Measurements from ENCODE around the gene FAM13A.
"Not testable (repeated sequence)": the region's sequence is repeated elsewhere in the genome, so short reads cannot be mapped to it uniquely, and the experiment has no call there.

Gene FAM13A

GRCh38 chr4:89039730-89040338 is 17.2 kb downstream of the FAM13A start:
- no peak for DNase-seq

- DNase-seq, result no peak
Observed at GRCh38 chr4:89036535-89036934, 20.4 kb downstream of the FAM13A start.

GRCh38 chr4:89031272-89031671 is 25.7 kb downstream of the FAM13A start:
- DNase-seq, result no peak

GRCh38 chr4:89029591-89029990 is 27.4 kb downstream of the FAM13A start:
- DNase-seq, result no peak

GRCh38 chr4:89026542-89026941 is 30.4 kb downstream of the FAM13A start:
- DNase-seq, result no peak

- peak; percentile 86 to 90 for DNase-seq
Observed at GRCh38 chr4:89024051-89024675, 32.8 kb downstream of the FAM13A start.

- no peak for DNase-seq
Observed at GRCh38 chr4:89023140-89023539, 33.8 kb downstream of the FAM13A start.

GRCh38 chr4:89022426-89023128 is 34.4 kb downstream of the FAM13A start:
- no peak for DNase-seq

- DNase-seq, result no peak
Observed at GRCh38 chr4:89021684-89022083, 35.3 kb downstream of the FAM13A start.

- no peak for DNase-seq
Observed at GRCh38 chr4:89021062-89021461, 35.9 kb downstream of the FAM13A start.

- not testable (repeated sequence) for DNase-seq
Observed at GRCh38 chr4:89014897-89015296, 42.1 kb downstream of the FAM13A start.

- DNase-seq, result no peak
Observed at GRCh38 chr4:89009761-89010369, 47.1 kb downstream of the FAM13A start.

GRCh38 chr4:89009115-89009514 is 47.9 kb downstream of the FAM13A start:
- no peak for DNase-seq

- no peak for DNase-seq
Observed at GRCh38 chr4:89008166-89008565, 48.8 kb downstream of the FAM13A start.

- no peak for DNase-seq
Observed at GRCh38 chr4:89007338-89007939, 49.5 kb downstream of the FAM13A start.

- no peak for DNase-seq
Observed at GRCh38 chr4:89006307-89006706, 50.7 kb downstream of the FAM13A start.

- DNase-seq, result not testable (repeated sequence)
Observed at GRCh38 chr4:89005066-89005465, 51.9 kb downstream of the FAM13A start.

- DNase-seq, result no peak
Observed at GRCh38 chr4:89001647-89002445, 55.1 kb downstream of the FAM13A start.

- no peak for DNase-seq
Observed at GRCh38 chr4:89000844-89001360, 56.1 kb downstream of the FAM13A start.

- no peak for DNase-seq
Observed at GRCh38 chr4:89000382-89000781, 56.6 kb downstream of the FAM13A start.

- DNase-seq, result no peak
Observed at GRCh38 chr4:88999392-88999930, 57.5 kb downstream of the FAM13A start.

- no peak for DNase-seq
Observed at GRCh38 chr4:88998891-88999290, 58.1 kb downstream of the FAM13A start.
